Measurements from ENCODE around the gene ATRNL1.

ATRNL1 gene

DNA sequence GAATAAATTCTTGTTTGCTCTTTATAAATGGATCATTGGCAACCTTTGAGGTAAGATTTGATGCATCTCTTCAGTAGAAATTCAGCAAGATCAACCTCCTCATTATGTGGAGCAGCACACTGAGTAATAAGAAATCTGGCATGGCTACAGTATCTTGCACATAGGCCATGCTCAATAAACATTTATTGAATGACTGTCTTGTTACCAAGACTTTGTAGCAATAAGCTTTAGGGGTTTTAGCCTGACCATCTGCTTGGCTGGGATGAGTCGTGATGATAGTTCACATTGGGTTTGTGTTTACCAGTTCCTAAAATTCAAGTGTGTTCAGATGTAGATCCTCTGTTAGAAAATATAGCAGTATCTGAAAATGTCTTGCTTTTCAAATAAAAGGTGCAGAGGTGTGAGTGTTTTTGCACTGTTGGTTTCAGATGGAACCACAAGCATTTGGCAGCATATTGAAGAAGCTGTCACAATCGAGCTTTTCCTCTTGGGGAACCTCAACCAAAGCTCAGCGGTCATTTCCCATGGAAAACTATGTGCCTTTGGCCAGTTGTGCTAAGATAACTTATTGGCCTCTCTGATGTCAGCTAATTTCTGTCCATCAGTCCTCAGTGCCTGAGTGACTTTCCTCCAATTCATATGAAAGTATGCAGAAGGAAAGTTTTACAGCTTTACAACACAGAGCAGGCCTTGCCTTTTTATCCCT lies 737.3 kb downstream of the ATRNL1 start:
- DNase-seq (ENCODE audit: low read depth in 2 of 2, low spot score in 1 of 2): no peak

DNA sequence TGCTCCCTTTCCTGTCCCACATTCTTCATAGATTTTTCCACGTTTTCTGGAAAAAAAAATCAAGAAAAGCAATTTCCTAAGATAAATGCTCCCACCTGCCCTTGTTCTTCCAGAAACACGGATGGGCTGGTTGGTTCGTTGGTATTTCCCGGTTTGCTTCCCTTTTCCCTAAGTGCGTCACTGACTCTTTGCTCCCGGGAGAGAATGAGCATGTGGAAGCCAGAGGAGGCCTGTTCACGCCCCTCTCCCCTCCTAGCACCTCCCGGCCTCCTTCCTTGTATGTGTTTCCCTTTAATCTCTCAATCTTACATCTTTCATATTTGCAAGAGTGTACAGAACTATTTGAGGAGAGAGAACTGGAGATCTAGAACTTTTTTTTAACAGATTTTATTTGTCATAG lies 737.9 kb downstream of the ATRNL1 start:
- DNase-seq (ENCODE audit: low read depth in 2 of 2, low spot score in 1 of 2): no peak

DNA sequence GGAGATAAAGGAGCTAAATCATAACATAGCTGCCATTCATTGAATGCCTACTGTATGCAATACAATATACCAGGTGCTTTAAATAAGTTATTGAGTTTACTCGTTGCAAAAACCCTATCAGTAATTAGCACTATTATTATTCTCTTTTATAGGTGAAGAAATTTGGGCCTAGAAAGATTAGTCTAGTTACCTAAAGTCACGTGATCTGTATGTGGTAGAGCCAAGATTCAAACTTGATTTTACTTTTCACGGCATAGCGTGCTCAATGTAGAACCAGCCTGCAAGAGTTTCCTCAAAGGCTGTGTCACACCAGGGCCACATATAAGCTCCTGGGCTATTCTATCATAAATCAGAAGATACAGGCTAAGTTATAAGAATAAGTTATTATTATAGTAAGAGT lies 740.0 kb downstream of the ATRNL1 start:
- no peak for DNase-seq (ENCODE audit: low read depth in 2 of 2, low spot score in 1 of 2)

DNA sequence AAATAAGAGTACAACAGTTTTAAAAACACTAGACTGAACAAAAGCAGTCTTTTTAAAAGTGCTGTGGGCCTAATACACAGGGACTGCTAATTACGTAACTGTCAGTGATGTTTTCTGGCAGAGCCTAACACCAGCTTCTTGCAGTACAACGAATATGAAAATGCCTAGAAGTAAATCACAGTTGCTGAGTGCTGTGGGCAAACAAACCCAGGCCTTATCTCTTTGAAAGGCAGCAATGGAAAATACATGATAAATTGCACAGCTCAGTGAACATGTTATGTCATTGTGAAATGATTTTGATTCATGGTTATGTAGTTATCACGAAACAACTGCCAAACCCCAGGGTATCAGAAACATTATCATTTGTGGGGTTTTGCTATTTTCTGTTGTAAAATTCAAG lies 751.4 kb downstream of the ATRNL1 start:
- no peak for DNase-seq (ENCODE audit: low read depth in 2 of 2, low spot score in 1 of 2)

DNA sequence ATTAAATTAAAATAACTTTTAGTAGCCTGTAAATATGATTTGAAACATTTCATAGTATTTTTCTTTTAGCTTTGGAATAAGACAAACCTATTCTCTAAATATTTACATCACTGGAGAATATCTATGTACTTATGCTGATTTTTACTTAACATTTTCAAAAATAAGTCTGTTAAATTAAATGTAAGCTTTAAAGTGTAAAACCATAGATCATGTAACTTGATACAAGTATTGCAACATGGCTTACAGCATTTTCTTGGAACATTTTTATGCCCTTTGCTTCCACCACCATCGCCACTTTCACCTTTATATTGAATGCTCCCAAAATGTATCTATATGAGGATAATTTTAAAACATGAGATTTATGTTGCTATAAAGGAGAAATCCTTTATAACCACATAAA lies 752.8 kb downstream of the ATRNL1 start:
- DNase-seq (ENCODE audit: low read depth in 2 of 2, low spot score in 1 of 2): no peak

DNA sequence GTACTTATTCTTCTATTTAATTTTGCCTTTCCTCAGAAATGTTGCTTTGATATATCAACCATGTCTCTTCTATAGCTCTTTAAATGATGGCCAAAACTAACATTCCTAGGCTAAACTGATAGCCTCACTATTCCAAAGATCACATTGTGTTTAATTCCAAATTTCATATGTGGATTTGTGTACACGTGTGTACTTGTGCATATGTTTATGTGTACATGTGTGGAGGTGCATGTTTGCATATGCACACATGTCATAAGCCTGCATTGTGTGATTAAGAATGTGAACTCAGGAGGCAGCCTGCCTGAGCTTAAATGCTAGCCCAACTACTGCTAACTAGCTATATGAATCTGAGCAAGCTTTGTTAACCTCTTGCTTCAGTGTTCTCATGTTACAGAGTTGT lies 753.4 kb downstream of the ATRNL1 start:
- DNase-seq (ENCODE audit: low read depth in 2 of 2, low spot score in 1 of 2): no peak

DNA sequence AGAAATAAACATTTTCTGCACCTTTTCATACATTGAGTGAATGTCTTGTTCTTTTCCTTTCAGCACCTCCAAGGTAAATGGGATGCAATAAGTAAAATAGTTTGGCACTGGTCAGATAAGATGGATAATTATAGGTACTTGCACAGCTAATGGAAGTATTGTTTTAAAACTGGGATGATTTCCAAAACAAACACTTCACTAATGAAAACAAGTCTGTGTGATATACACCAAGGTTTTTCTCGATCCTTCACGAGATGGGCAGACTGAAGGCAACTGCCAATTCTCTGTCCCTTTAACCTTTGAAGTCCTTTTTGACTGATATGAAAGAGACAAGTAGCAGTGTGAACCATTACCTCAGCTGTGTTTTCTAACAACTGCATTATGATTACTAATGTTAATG lies 756.0 kb downstream of the ATRNL1 start:
- no peak for DNase-seq (ENCODE audit: low read depth in 2 of 2, low spot score in 1 of 2)

DNA sequence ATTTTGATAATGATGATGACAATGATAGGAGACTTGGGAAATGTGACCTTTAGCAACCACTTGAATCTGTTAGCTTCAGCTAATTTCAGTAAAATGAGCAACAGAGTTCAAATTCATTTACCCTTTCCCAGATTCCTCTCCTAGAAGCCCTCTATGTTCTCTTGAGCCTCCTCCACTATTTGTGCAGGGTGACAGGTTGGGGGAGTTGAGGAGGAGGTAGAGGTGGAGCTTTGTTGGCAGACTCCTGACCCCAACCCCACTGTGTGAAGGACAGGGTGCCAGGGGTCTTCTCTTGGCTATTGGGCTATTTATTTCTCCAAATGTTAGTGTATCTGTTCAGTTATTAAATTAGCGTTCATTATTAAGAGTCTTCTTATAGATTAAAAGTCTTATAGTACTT lies 757.5 kb downstream of the ATRNL1 start:
- no peak for DNase-seq (ENCODE audit: low read depth in 2 of 2, low spot score in 1 of 2)

DNA sequence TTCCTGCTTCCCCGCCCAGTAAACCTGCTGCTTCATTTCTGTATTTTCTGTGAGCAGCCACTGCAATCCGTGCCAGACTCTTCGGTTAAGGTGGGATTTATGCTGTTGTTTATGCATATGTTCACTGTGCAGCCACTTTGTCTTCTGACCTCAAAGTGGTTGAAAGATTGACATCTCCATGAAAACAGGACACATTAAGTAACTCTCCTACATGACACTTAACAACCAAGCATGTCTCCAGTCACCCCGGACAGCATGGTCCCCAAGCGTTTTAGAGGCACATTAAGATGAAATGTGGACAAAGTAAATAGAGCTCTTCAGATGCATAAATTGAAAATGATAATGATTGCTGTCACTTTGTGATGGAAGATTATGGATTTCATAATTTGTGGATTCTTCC lies 758.5 kb downstream of the ATRNL1 start:
- no peak for DNase-seq (ENCODE audit: low read depth in 2 of 2, low spot score in 1 of 2)

DNA sequence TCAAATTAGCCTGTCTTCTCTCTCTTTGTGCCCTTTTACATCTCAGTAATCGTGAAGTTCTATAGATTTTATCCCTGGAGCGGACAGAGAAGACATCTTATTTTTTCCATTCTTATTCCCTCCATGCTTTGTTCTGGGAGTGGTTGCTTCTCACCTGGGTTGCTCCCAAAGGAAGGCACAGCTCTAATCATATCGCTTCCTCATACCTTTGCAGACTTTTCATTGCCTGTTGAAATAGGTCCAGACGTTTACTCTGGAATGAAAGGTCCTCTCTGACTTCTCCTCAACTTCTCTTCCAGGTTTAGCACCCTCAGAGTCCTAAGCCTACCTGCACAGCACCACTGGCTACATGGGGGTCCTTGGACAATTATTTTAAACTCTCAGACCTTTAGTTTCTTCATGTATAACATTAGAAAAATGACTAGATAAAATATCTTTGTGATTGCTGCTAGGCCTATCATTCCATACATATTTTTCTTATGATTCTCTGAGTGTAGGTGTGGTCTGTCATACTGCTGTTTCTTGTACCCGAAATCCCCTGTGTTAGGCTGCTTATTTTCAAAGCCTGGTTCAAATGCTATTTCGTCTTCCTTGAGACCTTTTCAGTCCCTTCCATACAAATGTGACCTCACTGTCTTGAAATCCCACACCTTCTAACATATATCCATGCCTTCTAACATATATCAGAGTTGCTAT lies 761.7 kb downstream of the ATRNL1 start:
- no peak for DNase-seq (ENCODE audit: low read depth in 2 of 2, low spot score in 1 of 2)

DNA sequence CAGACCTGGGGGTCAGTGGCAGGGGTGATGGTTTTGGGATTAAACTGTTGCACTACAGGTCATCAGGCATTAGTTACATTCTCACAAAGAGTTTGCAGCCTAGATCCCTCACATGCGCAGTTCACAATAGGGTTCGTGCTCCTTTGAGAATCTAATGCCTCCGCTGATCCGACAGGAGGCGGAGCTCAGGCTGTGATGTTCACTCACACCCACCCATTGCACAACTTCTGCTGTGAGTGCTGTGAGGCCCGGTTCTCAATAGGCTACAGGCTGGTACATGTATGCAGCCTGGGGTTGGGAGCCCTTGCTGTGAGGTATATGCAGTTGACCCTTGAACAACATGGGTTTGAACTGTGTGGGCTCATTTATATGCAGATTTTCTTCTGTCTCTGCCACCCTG lies 763.4 kb downstream of the ATRNL1 start:
- no peak for DNase-seq (ENCODE audit: low read depth in 2 of 2, low spot score in 1 of 2)

DNA sequence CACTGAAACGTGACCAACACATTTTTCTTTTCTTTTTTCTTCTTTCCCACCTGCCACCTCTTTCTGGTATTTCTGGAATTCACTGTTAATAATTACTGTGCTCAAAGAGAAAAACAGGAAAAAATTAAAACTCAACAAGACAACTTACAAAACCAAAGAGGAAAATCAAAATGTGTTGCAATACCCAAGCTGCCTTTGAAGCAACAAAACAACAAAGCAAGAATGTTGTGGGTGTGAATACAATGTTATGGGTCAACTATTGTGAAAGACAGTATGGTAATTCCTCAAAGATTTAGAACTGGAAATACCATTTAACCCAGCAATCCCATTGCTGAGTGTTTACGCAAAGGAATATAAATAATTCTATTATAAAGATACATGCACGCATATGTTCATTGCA lies 764.7 kb downstream of the ATRNL1 start:
- no peak for DNase-seq (ENCODE audit: low read depth in 2 of 2, low spot score in 1 of 2)

DNA sequence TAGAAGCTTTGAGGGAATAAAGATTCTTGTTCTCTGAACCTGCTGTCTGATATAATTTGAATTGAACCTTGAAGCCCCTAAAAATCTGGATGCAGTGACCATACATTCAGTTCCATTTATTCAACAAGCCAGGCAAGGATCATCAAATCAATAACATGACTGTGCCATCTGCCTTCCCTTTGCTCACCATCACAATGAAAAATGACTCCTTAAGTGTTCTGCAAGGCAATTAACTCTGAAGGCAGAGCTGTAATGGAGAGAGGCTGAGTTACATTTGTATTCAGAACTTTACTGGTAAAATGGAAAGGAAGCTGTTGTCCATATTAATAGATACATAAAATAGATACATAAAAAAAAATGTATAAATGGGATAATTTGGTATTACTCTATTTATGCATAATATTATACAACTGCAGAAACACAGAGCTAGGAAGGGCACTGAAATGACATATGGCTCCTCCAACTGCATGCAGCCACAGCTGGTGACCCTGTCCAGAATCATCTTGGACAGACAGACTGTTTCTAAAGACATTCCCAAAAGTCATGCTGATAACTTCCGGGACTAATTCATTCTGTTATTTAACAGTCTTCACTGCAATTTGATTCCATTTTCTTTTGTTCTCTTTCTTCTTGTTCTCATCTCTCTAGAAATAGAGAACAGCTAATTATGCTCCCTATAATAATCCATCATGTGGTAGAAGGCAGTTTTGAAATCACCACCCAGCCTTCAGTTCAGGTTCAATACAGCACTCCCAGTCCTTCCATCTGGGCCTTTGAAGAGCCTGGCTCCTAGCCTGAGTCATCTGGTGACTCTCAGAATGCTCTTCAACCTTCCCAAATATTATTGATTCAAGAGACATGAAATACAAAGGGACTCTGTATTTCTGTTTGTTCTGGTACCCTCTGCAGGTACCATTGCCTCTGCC lies 767.3 kb downstream of the ATRNL1 start:
- DNase-seq (ENCODE audit: low read depth in 2 of 2, low spot score in 1 of 2): no peak

DNA sequence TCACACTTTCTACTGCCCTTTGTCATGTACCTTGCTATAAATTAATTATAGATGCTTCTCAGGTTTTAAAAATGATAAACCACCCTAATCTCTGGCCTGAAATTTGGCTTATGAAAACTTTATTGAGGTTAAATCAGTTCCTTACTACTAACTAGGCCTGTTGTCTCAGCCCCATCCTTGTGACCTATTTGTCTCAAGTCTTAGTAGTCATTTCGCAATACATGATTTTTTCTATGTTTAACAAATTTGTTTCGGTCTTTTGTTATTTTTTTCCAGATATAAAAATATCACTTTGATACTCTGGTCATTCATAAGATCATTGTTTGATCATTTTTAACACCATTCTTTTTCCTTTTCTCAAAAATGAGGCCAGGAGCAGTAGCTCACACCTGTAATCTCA lies 768.3 kb downstream of the ATRNL1 start:
- no peak for DNase-seq (ENCODE audit: low read depth in 2 of 2, low spot score in 1 of 2)

DNA sequence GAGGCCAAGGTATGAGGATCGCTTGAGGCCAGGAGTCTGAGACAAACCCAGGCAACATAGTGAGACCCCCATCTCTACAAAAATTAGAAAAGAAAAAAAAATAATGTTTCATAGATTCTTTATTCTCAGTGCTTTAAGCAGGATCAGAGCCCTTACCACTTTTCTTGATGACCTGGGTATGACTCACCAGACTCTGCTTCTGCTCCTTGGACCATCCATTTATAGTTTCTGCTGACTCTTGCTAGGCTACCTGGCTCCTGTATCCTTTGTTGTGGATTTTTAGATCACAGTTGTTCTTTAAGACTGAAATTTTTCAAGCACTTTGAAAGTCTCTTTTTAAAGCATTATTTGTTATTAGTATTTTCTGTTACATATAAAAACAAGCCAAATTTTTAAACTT lies 768.7 kb downstream of the ATRNL1 start:
- DNase-seq (ENCODE audit: low read depth in 2 of 2, low spot score in 1 of 2): no peak

DNA sequence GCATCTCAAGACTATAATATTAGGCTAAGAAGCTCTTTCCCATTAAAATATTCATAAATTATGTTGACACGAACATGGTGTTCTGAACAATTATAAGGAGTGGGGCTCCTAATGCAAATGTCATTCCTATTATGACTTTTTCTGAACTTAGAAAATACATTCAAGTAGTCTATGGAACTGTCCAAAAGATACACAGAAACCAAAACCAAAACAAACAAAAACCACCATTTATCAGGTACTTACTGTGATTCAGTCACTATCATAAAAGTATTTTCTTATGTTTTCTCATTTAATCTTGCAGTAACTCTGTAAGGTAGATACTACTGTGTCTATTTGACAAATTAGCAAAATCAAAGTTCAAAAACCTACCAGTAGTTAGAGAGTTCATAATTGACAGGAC lies 773.0 kb downstream of the ATRNL1 start:
- no peak for DNase-seq (ENCODE audit: low read depth in 2 of 2, low spot score in 1 of 2)

DNA sequence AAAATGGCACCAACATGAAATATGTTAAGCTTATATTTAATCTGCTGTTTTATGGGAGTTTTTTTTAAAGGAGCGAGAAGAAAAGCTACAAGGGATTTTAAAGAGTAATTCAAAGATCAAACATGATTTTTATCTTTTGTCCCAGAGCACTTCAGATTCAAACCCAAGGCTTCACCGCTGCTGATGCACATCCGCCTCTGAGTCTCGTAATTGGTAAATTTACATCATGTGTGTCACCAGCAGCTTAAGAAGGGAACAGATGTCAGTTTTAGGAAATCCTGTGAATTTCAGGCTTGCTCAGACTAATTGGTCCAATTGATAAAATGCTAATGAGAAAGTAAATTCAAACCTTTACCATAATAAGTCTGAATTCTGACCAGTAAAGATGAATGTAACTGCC lies 773.5 kb downstream of the ATRNL1 start:
- no peak for DNase-seq (ENCODE audit: low read depth in 2 of 2, low spot score in 1 of 2)

DNA sequence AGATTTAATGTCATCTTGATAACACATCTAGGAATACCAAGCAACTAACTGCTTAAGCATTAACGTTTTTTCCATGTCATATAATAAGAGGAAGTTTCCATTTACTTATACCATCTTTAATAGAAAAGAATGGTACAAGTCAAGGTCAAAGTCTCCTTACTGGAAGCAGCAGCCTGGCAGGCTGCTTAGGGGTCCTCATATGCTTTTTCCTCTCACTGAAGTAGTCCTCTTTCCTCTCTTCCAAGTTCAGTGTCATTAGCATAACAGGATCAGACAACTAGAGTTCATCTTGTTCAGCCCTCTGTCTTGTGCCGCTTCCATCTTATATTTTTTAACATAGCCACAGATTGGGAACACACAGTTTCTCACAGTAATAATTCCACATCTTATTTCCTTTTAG lies 774.1 kb downstream of the ATRNL1 start:
- no peak for DNase-seq (ENCODE audit: low read depth in 2 of 2, low spot score in 1 of 2)

DNA sequence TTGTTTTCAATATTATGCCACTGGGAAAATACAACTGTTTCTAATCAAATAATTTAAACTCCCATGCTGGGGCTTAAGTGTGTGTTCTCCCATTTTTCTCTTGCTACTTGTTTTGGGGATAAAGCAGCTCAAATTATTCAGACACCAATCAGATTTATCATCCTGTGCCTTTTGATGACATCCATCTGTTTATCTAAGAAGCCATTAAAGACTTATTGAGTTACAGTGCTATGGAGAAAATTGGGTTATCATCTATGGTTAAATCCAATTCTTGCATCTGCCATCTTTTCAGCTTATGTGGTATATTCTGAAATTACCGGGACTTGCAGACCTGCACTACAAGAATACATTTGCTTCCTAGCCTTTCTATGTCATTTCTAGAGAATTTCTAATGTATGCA lies 778.7 kb downstream of the ATRNL1 start:
- DNase-seq (ENCODE audit: low read depth in 2 of 2, low spot score in 1 of 2): no peak

DNA sequence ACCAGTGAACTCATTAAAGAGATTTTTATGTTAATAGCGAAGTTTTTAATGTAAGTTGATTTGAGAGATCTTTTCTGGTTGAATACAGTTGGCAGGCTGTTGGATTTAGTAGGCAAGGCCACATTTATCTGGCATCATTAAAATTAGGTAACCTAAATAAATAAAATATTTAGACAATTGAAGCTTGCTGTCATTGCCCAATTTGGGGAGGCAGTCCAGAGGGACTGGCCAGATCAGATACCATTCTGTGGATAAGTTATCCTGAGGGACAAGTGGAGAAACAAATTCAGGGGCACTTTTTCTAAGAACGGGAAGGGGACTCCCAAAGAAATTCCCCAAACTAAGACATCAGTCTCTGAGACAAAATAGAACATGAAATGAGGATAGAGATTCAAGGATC lies 782.0 kb downstream of the ATRNL1 start:
- DNase-seq (ENCODE audit: low read depth in 2 of 2, low spot score in 1 of 2): no peak

DNA sequence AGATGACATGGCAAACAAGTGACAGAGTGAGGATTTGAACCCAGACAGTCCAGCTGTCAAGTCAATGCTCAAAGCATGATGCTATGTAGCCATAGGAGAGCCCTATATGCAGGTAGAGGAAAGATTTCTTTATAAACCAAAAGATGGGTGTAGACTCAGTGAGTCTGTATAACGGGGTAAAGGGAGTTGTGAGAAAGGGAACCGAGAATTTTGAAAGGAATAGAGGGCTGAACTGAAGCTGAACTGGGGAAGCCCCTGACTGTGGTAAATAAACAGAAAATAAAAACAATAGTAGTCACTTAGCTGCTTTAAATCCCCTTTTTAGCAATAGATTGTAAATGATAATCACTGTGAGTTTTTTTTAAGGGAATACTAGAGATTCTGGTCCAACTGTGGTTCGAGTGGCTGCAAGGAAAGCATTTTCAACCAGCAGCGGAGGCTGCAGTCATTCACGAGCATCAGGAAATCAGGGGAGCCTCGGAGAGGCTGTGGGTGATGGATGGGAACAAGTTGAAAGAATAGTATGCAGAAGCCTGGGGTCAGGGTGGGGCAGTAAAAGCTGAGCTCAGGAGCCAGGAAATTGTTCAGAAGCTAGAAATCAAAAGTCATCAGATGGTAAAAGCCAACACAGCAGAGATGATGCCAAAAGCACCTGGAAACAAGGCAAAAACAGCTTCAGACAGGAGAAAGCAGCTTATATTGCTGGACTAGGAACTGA lies 786.4 kb downstream of the ATRNL1 start:
- DNase-seq (ENCODE audit: low read depth in 2 of 2, low spot score in 1 of 2): no peak
